Cardiac fibroblast (primary cell): ENCODE data around the gene ATXN8OS.
"Not testable (repeated sequence)": the region's sequence is repeated elsewhere in the genome, so short reads cannot be mapped to it uniquely, and the experiment has no call there.

Experiments used
- DNase-seq, 2 donors: peaks; one replicate each; pipeline versions ENCODE4 v3.0.0 to v3.0.0-alpha.2; 2010; ENCODE audit warnings: low read depth in 2 of 2
- H3K4me3 ChIP-seq, 2 donors: replicated peaks in 1 of 2; 1 replicate in 1 of 2; 2 replicates in 1 of 2; pipeline ENCODE4 v1.5.1; 2011; ENCODE audit warnings: low read depth in 2 of 2, low read length in 2 of 2, mild to moderate bottlenecking in 2 of 2, moderate library complexity in 1 of 2
- TF ChIP-seq, protein P1 (sequence below): IDR thresholded peaks from one replicate; pipeline ENCODE4 v1.5.1; 2011; ENCODE audit warnings: low read depth, mild to moderate bottlenecking, low read length, inconsistent platforms

The ATXN8OS gene

DNA sequence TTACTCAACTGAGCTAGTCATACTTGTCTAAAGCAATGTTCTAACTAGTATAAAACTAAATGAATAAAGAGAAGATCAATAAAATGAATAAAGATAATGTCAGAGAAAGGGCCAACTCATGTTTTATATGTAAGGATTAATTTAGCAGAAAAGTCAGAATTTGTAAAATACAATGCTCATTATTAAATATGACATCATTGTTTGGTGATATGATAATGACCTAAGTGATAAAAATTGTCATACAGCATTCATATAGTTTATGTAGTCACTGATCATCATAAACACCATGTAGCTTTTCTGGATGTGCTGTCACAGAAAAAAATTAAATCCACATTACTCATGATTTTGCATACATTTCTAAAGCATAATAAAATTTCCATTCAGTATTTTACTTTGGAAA lies 3.1 kb upstream of the ATXN8OS start:
- TF ChIP-seq, protein P1, sequence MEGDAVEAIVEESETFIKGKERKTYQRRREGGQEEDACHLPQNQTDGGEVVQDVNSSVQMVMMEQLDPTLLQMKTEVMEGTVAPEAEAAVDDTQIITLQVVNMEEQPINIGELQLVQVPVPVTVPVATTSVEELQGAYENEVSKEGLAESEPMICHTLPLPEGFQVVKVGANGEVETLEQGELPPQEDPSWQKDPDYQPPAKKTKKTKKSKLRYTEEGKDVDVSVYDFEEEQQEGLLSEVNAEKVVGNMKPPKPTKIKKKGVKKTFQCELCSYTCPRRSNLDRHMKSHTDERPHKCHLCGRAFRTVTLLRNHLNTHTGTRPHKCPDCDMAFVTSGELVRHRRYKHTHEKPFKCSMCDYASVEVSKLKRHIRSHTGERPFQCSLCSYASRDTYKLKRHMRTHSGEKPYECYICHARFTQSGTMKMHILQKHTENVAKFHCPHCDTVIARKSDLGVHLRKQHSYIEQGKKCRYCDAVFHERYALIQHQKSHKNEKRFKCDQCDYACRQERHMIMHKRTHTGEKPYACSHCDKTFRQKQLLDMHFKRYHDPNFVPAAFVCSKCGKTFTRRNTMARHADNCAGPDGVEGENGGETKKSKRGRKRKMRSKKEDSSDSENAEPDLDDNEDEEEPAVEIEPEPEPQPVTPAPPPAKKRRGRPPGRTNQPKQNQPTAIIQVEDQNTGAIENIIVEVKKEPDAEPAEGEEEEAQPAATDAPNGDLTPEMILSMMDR: no peak
- H3K4me3 ChIP-seq: no peak overlapping the region
- no peak for DNase-seq

DNA sequence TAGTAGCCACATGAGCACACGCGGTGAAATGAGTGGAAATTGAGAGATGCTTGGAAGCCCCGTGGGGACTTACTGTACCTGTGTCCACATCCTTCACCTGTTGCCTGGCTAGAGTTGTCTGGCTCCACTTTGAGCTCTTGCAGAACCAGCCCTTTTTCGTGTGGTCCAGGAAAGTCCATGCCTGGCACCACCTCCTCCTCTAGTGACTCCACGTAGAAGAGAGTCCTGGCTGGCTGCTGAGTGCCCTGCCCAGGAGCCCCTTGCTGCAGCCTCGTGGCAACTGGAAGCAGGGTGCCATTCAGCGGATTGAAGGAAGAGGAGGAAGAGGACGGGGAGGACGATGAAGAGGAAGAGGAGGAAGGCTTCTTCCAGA lies 515 bp upstream of the ATXN8OS start:
- TF ChIP-seq, protein P1: no peak
- DNase-seq: no peak
- H3K4me3 ChIP-seq: no peak overlapping the region

DNA sequence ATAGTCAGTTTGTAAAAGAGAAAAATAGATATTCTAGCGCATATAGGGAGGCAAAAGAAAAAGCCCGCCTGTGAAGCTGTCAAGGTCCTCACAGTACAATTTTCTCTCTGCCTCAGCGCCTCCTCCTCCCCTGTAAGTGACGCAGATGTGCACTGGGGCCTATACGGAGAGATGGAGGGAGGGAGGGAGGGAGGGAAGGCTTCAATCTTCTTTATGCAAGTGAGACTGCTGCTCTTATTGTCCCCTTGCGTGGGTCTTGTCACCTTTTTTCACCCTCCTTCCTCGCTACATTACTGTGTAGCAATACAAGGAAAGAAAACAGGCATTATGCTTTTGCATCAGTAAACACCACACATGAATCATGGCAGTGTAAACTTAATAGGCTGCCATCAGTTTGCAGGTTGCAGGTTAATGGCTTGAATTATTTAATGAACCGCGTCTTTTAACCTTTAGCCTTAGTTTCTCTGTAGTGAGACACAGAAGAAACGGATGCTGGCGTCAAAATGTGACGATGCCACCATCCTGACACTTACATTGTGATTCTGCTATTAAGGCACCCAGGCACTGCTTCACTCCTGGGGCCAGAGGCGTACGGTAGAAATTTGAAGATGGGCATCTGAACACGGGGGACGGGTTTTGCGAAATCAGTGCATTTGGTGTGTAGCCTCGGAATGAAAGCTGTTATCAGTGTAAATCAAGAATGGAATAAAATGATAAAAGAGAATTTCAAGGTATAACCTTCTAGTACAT lies 905 bp downstream of the ATXN8OS start, which contains the start of gene KLHL1:
Gene KLHL1 (minus strand): TSS at position 97 of the 750 bp plus-strand sequence. CDS start 753 bp downstream, outside the sequence.
- H3K4me3 ChIP-seq: no peak within 1 kb of the TSS
- TF ChIP-seq, protein P1: no peak
- DNase-seq: no peak

DNA sequence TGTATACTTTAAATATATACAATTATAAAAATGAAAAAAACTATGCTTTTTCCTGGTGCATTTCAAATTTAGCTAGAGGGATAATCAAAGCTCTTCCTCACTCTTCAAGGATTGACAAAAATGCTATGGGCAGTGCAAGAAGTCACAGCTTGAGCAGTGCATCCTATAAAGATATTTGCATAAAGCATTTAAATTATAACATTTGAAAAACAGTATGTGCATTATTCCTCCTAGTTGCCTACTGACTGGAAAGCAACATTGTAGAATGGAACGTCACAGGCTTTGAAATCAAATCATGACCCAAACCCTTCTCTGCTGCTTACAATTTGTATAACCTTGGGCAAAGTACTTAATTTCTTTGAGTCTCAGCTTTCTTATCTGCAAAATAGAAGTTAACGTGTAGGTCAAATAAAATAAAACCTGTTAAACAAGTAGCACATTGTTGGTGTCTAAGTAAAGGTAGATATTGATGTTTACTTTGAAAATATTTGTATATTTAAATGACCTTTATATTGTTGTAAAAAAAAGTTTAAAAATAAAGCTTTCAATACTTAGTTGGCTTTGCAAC lies 9.8 kb downstream of the ATXN8OS start:
- no peak for DNase-seq
- H3K4me3 ChIP-seq: no peak overlapping the region
- TF ChIP-seq, protein P1: no peak

DNA sequence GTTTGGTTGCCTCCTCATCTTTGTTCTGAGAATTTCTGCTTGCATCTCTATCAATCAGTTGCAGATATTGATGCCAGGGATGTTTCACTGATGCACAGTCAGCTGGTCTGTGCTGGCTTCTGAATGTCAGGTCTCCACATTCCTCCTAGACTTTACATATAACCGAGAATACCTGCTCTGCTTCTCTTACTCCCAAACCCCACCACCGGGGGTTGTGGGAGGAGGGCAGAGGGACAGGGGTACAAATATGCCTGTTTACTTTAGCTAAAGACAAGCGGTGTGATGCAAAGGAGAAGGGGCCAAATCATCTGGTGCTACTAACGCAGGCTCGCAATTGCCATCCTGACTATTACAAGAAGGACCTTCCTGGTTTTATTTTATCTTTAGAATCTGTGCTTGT lies 18.1 kb downstream of the ATXN8OS start:
- DNase-seq: no peak
- TF ChIP-seq, protein P1: no peak
- H3K4me3 ChIP-seq: no peak overlapping the region

DNA sequence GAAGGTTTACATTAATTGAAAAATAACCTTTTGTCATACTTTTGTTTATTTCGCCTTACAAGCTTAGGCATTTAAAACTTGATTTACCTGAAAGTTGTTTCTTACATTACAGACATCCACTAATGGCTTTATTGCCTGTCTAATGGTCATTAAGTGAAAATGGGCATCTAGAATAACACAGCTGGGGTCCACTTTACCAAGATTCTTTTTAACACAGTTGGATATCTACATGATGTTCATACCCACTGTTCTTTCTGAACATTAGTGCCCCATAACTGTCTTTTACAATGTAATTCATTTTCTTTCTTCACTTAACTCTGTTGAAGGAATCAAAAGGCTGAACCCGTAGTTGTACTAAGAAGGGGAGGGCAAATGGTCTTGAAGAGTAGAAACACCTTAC lies 20.5 kb downstream of the ATXN8OS start:
- no peak for DNase-seq
- TF ChIP-seq, protein P1: no peak

DNA sequence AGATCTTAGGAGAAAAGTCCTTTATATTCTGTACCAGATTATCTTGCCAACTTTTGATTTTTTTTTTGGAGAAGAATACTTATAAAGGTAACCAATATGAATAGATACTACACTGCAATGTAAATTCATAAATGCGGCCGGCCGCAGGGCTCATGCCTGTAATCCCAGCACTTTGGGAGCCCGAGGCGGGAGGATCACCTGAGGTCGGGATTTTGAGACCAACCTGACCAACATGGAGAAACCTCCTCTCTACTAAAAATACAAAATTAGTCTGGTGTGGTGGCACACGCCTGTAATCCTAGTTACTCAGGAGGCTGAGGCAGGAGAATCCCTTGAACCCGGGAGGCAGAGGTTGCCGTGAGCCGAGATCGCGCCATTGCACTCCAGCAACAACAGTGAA lies 35.0 kb downstream of the ATXN8OS start:
- H3K4me3 ChIP-seq: not testable (repeated sequence)

More for the DNA sequence above, 20.5 kb downstream of the ATXN8OS start:
- H3K4me3 ChIP-seq: no peak overlapping the region

More for the DNA sequence above, 35.0 kb downstream of the ATXN8OS start:
- DNase-seq: not testable (repeated sequence)
